Stimulated activated CD4-positive, alpha-beta T cell treated with anti-CD3 and anti-CD28 coated beads, Interleukin-1b, Interleukin-23, amount 100 ng/mL, for 4 hours (primary cell): ENCODE data around the gene LRRTM4.
"Not testable (repeated sequence)": the region's sequence is repeated elsewhere in the genome, so short reads cannot be mapped to it uniquely, and the experiment has no call there.

ENCODE experiments used
- DNase-seq, 2 donors: peaks; one replicate each; pipeline ENCODE4 v3.0.0-alpha.2; 2020; ENCODE audit warnings: low read depth in 2 of 2

The LRRTM4 gene

DNA sequence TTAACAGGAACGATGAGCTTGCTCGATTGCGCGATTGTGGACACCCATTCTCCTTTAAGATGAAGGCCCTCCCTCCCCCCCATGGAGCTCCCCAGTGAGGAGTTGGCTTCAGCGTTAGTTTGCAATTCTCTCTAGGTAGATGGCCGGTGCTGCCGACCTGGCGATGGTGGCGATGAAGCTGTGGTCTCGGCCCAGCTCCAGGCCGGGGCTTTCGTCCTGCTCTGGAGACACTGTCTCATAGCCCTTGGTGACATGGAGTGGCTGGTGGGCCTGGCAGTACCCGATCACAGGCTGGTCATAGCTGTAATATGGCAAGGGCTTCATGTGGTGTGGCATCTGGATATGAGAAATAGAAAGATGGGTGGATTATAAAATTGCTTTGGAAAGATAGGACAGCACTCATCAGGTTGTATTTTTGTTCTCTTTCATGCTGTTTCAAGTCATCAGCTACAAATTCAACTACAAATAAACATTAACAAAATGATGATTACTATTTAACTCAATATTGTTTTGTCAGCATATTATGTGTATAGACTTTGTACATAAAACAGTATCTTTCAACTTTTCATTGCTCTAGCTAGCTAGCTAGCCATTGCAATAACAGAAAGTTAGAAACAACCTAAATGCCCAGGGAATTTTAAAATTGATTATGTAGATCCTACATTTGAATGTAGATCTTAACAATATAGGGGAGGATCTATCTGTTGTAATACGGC, 773.4 kb downstream of the LRRTM4 start:
- DNase-seq, result no peak

DNA sequence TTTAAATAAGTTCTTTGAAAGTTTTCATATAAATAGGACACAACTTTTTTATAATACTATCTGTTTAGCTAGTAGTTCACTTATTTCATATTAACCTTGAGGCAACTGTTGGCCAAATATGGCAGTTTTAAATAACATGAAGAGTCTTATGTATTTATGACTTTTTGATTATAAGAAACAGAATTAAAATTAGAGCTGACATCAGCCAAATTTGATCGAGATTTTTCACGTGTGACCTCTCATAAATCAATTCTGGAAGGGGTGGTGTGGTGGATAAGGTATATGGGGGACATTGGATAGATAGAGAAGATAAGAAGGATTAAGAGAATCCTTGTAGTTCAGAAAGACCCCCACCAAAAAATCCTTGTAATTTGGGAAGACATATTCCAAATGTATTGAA, 776.6 kb downstream of the LRRTM4 start:
- DNase-seq, result no peak

DNA sequence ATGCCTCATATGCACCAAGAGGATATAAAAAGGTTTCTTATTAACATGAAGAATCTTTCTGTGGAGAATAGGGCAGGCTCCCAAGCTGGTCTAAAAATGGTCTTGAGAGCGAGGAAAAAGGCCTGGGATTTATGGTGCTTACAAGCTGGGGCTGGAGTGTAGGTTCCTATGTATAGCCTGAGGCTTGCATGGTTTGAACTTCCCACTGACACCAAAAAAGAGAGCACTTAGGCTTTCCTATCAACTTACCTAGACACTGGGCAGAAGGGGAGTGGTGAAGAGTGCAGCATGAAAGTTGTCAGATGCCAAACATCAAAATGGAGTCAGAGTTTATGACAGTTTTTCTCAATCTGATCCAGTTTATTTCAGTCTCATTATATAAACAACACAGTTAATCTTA, 784.6 kb downstream of the LRRTM4 start:
- no peak for DNase-seq

DNA sequence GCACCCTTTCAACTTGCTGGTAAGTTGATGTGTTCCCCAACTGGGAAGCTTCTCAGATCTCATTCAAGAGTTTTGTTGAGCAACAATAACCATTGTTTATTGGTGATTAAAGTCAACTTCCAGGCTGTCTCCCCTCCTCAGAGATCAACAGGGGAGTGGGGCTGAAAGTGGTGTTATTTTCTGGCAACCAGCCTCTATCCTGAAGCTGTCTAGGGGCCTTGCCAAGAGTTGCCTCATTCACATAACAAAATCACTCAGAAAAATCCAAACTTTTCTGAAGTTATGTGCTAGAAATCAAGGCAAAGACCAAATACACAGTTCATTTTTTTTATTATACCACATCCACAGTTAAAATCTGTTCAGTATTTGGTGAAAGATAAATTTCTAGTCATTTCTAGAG, 788.4 kb downstream of the LRRTM4 start:
- DNase-seq, result no peak

DNA sequence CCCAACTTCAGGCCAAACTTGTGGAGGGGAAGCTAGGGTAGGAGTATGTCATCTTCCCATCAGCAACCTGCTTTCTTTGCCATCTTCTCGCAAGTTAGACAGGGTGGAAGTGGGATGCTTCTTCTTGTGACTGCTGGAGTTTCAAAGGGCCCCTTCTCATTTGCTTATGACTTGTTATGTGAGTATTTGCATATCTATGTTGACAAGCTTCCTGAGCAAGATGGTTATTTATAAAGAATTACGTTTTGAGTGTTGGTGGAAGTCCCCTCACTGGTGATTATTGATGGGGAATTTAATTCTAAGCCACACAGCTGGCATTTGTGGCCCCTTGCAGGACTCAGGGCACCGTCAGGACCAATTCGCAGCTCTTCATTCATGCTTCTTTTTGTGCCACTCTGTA, 791.0 kb downstream of the LRRTM4 start:
- no peak for DNase-seq

DNA sequence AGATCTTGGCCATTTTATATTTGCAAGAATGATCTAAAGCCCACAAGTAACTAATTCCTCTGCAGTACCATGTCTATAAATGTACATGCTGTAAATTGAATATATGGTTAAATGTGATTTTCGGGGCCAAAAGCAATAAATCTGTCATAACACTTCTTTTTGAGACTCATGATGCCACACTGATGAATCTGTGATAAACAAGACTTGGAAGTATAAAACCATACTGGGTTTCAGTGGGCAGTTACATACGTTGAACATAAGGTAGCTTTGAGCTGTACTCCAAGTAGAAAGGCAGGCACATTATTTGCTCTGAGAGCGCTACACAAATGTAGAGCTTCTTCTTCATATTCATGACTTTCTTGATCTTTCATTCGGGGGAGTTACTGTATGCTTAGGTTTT, 792.2 kb downstream of the LRRTM4 start:
- no peak for DNase-seq

DNA sequence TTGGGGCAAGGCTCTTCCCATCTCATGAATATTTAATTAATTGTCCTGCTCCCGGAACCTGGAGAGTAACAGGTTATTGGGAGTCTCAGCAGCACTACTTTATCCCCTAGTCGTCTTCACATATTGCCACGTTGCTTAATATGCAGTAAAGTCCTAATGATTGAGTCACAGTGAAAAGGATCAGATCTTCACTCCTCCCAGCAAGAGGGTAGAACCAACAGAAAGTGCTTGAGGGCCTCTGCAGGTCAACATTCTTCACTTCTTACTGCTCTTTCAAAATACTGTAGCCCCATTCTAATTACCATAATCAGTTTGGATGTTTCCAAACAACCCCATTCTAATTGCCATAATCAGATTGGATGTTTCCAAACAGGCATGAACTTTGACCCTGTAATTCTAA, 801.0 kb downstream of the LRRTM4 start:
- no peak for DNase-seq

DNA sequence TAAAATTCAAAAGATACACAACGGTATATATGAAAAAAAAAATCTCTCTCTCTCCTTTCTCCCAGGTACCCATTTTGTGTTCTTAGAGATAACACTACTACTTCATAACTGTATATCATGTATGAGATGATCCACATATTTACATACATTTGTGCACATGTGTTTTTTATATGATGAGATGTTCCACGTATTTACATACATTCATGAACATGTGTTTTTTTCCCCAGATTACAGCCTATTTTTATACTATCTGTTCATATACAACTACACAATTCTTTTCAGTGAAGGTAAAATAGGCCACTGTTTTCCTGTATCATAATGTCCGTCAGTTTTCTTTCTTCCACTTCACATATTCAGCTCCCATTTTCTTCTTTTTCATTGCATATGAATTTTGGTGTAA, 808.9 kb downstream of the LRRTM4 start:
- no peak for DNase-seq

DNA sequence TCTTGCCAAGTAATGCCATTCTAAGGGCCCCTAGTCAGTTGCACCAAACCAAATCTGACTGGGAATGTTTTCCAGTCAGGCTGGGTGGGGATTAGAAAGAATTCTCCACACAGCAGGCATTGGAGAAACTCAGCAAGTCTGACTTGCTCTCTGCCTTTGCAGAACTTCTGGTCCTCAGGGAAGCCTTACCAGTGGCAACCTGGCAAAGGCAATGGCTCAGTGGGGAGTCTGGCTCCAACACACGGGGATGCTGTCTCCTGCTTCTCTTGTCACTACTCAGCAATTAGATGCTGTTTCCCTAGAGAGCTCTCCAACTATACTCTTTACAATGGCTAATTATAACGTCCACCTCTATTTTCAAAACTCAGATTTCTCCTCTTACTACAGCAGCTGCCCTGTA, 810.7 kb downstream of the LRRTM4 start:
- DNase-seq, result no peak

DNA sequence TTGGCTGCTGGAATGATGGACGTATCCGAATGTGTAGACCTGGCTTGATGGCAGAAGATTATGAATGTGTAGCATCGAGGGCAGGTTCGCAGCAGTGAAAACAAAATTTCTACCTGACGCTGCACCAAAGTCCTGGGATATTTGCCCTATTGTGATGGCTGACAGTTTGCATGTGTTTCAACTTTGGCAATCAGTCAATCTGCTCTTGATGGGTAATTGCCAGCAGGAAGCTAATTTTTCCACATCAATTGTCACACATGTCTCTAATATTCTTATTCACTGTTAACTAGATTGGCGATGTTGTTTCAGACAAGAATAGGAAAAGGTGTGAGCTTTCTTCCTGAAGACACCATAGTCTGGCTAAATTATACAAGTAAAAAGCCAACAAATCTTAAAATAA, 821.3 kb downstream of the LRRTM4 start:
- no peak for DNase-seq

DNA sequence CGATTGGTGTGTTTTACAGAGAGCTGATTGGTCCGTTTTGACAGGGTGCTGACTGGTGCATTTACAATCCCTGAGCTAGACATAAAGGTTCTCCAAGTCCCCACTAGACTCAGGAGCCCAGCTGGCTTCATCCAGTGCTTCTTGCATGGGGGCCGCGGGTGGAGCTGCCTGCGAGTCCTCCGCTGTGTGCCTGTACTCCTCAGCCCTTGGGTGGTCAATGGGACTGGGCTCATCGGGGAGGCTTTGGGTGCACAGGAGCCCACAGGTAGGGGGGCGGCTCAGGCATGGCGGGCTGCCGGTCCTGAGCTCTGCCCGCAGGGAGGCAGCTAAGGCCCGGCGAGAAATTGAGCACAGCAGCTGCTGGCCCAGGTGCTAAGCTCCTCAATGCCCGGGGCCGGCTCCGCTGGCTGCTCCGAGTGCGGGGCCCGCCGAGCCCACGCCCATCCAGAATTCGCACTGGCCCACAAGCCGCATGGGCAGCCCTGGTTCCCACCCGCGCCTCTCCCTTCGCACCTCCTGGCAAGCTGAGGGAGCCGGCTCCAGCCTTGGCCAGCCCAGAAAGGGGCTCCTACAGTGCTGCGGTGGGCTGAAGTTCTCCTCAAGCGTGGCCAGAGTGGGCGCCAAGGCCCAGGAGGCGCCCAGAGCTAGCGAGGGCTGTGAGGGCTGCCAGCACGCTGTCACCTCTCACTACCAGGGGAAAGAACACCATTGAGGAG, 824.0 kb downstream of the LRRTM4 start:
- DNase-seq, result not testable (repeated sequence)
